IMR-90 (cell line): ENCODE data around the gene PLXDC1. TPM values are rescaled to one million over a fixed set of nuclear protein-coding genes. Genes with fewer than 3 reads are reported as not detected.

Experiments
- ATAC-seq: fragments of 200-7000 bp; cut with Tn5 transposase; 2 replicates; pipeline ENCODE4 v1.9.1; 2020; ENCODE audit warnings: low read depth, mild to moderate bottlenecking, moderate library complexity
- BruUV-seq: library from RNA; stranded (reverse); fragments of 400-500 nt; replicated peaks from 2 replicates; lab custom pipeline; 2021; lab: Mats Ljungman, UMichigan
- CTCF ChIA-PET: fragments of 300-600 bp; formaldehyde crosslinking; extraction: SDS; loops from one replicate; lab custom pipeline; 2021; ENCODE audit warnings: antibody characterized with exemption; lab: Yijun Ruan, JAX
- POLR2A ChIA-PET: fragments of 300-600 bp; sonication (Branson Sonifier 250); formaldehyde crosslinking; loops from one replicate; lab custom pipeline; 2022; ENCODE audit warnings: antibody characterized with exemption; ENCODE audit not compliant: unreplicated experiment; lab: Charles Lee
- DNase-seq: peaks from one replicate; pipeline ENCODE4 v3.0.0; 2013
- H2AFZ ChIP-seq: replicated peaks from 2 replicates; pipeline ENCODE3; 2013; ENCODE audit warnings: low read length, mild to moderate bottlenecking; ENCODE audit not compliant: poor library complexity
- H2AK5ac ChIP-seq: 2 replicates; pipeline ENCODE4 v1.6.1; 2013; ENCODE audit warnings: low read depth, low read length, inconsistent platforms
- H2AK9ac ChIP-seq: replicated peaks from 2 replicates; pipeline ENCODE3; 2013; ENCODE audit warnings: mild to moderate bottlenecking, low read depth, low read length, moderate library complexity; ENCODE audit not compliant: poor library complexity
- H2BK120ac ChIP-seq: 2 replicates; pipeline ENCODE4 v1.6.1; 2013; ENCODE audit warnings: low read depth, low read length, inconsistent platforms
- H2BK15ac ChIP-seq: 3 replicates; pipeline ENCODE4 v1.6.1; 2013; ENCODE audit warnings: low read depth, low read length, inconsistent platforms
- H2BK20ac ChIP-seq: 2 replicates; pipeline ENCODE4 v1.6.1; 2013; ENCODE audit warnings: low read depth, mild to moderate bottlenecking, inconsistent platforms, low read length, moderate library complexity
- H2BK5ac ChIP-seq: 2 replicates; pipeline ENCODE4 v1.6.1; 2013; ENCODE audit warnings: mild to moderate bottlenecking, low read depth, low read length, inconsistent platforms; ENCODE audit not compliant: poor library complexity, severe bottlenecking
- H3K14ac ChIP-seq: replicated peaks from 2 replicates; pipeline ENCODE4 v1.6.1; 2013; ENCODE audit warnings: low read depth, low read length, inconsistent platforms
- H3K18ac ChIP-seq: 2 replicates; pipeline ENCODE4 v1.6.1; 2013; ENCODE audit warnings: low read depth, low read length, control low read depth
- H3K23ac ChIP-seq: 2 replicates; pipeline ENCODE4 v1.6.1; 2013; ENCODE audit warnings: low read depth, low read length, inconsistent platforms
- H3K27ac ChIP-seq: 2 replicates; pipeline ENCODE4 v1.5.1; 2013; ENCODE audit warnings: mild to moderate bottlenecking, control low read depth, low read length; ENCODE audit not compliant: insufficient read depth
- H3K27me3 ChIP-seq: 2 replicates; pipeline ENCODE4 v1.6.1; 2013; ENCODE audit warnings: low read length; ENCODE audit not compliant: control insufficient read depth, insufficient read depth
- H3K36me3 ChIP-seq: 2 replicates; pipeline ENCODE4 v1.6.1; 2013; ENCODE audit warnings: low read length, mixed read lengths; ENCODE audit not compliant: control insufficient read depth, insufficient read depth
- H3K4ac ChIP-seq: 2 replicates; pipeline ENCODE4 v1.6.1; 2013; ENCODE audit warnings: low read depth, low read length, inconsistent platforms
- H3K4me1 ChIP-seq: 2 replicates; pipeline ENCODE4 v1.6.1; 2013; ENCODE audit warnings: low read length, mixed read lengths; ENCODE audit not compliant: control insufficient read depth, insufficient read depth
- H3K4me2 ChIP-seq: 2 replicates; pipeline ENCODE4 v1.6.1; 2013; ENCODE audit warnings: low read depth, mild to moderate bottlenecking, control low read depth, low read length, moderate library complexity
- H3K4me3 ChIP-seq: 2 replicates; pipeline ENCODE4 v1.5.1; 2013; ENCODE audit warnings: low read depth, mild to moderate bottlenecking, control low read depth, low read length, moderate library complexity; ENCODE audit not compliant: insufficient read depth
- H3K56ac ChIP-seq: 2 replicates; pipeline ENCODE4 v1.6.1; 2013; ENCODE audit warnings: low read length, inconsistent platforms; ENCODE audit not compliant: insufficient read depth; ENCODE audit errors: extremely low read depth
- H3K79me1 ChIP-seq, 2 experiments: 2 replicates each; pipeline ENCODE4 v1.6.1; 2013; ENCODE audit warnings: low read length in 2 of 2, inconsistent platforms in 1 of 2, low read depth in 1 of 2
- H3K9ac ChIP-seq: 2 replicates; pipeline ENCODE4 v1.6.1; 2013; ENCODE audit warnings: low read depth, low read length, control low read depth
- H3K9me1 ChIP-seq: 2 replicates; pipeline ENCODE4 v1.6.1; 2013; ENCODE audit warnings: low read length, inconsistent platforms; ENCODE audit not compliant: insufficient read depth
- H3K9me3 ChIP-seq: 2 replicates; pipeline ENCODE4 v1.6.1; 2013; ENCODE audit warnings: low read length; ENCODE audit not compliant: control insufficient read depth, insufficient read depth
- H4K20me1 ChIP-seq: 2 replicates; pipeline ENCODE4 v1.6.1; 2013; ENCODE audit warnings: low read length, inconsistent platforms; ENCODE audit not compliant: insufficient read depth
- H4K5ac ChIP-seq: 2 replicates; pipeline ENCODE4 v1.6.1; 2013; ENCODE audit warnings: mild to moderate bottlenecking, low read depth, low read length, control low read depth
- H4K8ac ChIP-seq, 2 experiments: 2 replicates each; pipeline ENCODE4 v1.6.1; 2013; ENCODE audit warnings: low read depth in 2 of 2, low read length in 2 of 2, control low read depth in 1 of 2, inconsistent platforms in 1 of 2
- H4K91ac ChIP-seq: 2 replicates; pipeline ENCODE4 v1.6.1; 2013; ENCODE audit warnings: low read depth, low read length, inconsistent platforms; ENCODE audit not compliant: insufficient read depth
- CHD1 ChIP-seq: IDR thresholded peaks from 2 replicates; pipeline ENCODE4 v1.6.1; 2012; ENCODE audit warnings: low read depth, low read length, improper control_type of control experiment
- FOS ChIP-seq: fragments of 150-350 bp; IDR thresholded peaks from 2 replicates; pipeline ENCODE4 v1.6.1; 2016; ENCODE audit warnings: low read depth, low read length
- MAFK ChIP-seq: IDR thresholded peaks from 2 replicates; pipeline ENCODE4 v1.6.1; 2012; ENCODE audit warnings: low read depth, low read length, improper control_type of control experiment
- MAZ ChIP-seq: IDR thresholded peaks from 2 replicates; pipeline ENCODE4 v1.6.1; 2012; ENCODE audit warnings: low read depth, mild to moderate bottlenecking, low read length, improper control_type of control experiment, moderate library complexity, borderline replicate concordance
- MXI1 ChIP-seq: IDR thresholded peaks from 2 replicates; pipeline ENCODE4 v1.6.1; 2012; ENCODE audit warnings: low read depth, mild to moderate bottlenecking, low read length, moderate library complexity, borderline replicate concordance
- POLR2A ChIP-seq: IDR thresholded peaks from 2 replicates; pipeline ENCODE4 v1.6.1; 2012; ENCODE audit warnings: mild to moderate bottlenecking, low read depth, low read length
- RAD21 ChIP-seq: IDR thresholded peaks from 2 replicates; pipeline ENCODE4 v1.6.1; 2012; ENCODE audit warnings: low read length, improper control_type of control experiment
- WGBS, 2 experiments: methylation state at CpG; one replicate each; pipeline versions ENCODE4 v1.1.5 to v1.1.7; 2013; ENCODE audit warnings: missing lambda C conversion rate in 2 of 2; ENCODE audit not compliant: insufficient read length in 1 of 2; ENCODE audit errors: extremely low coverage in 2 of 2; 5-methylcytosine and 5-hydroxymethylcytosine counted together
- dilution Hi-C: fragments of 300-500 bp; cut with HindIII; formaldehyde crosslinking; loops from one replicate; pipeline ENCODE4 v1.14.3; 2018; ENCODE audit warnings: low sequenced_read_pairs; ENCODE audit not compliant: unreplicated experiment
- in situ Hi-C: fragments of 300-500 bp; cut with MboI; formaldehyde crosslinking; loops from 3 replicates; pipeline ENCODE4 v1.14.3; 2019; ENCODE audit warnings: low sequenced_read_pairs, inconsistent platforms, mixed read lengths
- intact Hi-C: fragments of 100-400 bp; cut with micrococcal nuclease; formaldehyde crosslinking; loops from 2 replicates; pipeline ENCODE4 v1.10.0; 2022
- polyA plus RNA-seq, 3 experiments: library from polyadenylated mRNA; depleted of rRNA; stranded (reverse); fragments of >200 nt; gene quantifications; 2 replicates each; pipeline ENCODE4 v1.2.3, GENCODE V29; 2012; ENCODE audit warnings: low replicate concordance in 1 of 3
- total RNA-seq: library from RNA; depleted of rRNA; stranded (reverse); fragments of >200 nt; gene quantifications from 2 replicates; pipeline ENCODE4 v1.2.3, GENCODE V29; 2012
- TF ChIP-seq, protein P1 (sequence below): fragments of 150-350 bp; IDR thresholded peaks from 2 replicates; pipeline ENCODE4 v1.6.1; 2017; ENCODE audit warnings: mild to moderate bottlenecking, antibody characterized with exemption, low read length, low read depth

The PLXDC1 gene
- total and polyA plus RNA-seq, 2 of the 4 experiments (the other 2 are of a cell fraction): under 0.01 to 0.50 TPM

DNA sequence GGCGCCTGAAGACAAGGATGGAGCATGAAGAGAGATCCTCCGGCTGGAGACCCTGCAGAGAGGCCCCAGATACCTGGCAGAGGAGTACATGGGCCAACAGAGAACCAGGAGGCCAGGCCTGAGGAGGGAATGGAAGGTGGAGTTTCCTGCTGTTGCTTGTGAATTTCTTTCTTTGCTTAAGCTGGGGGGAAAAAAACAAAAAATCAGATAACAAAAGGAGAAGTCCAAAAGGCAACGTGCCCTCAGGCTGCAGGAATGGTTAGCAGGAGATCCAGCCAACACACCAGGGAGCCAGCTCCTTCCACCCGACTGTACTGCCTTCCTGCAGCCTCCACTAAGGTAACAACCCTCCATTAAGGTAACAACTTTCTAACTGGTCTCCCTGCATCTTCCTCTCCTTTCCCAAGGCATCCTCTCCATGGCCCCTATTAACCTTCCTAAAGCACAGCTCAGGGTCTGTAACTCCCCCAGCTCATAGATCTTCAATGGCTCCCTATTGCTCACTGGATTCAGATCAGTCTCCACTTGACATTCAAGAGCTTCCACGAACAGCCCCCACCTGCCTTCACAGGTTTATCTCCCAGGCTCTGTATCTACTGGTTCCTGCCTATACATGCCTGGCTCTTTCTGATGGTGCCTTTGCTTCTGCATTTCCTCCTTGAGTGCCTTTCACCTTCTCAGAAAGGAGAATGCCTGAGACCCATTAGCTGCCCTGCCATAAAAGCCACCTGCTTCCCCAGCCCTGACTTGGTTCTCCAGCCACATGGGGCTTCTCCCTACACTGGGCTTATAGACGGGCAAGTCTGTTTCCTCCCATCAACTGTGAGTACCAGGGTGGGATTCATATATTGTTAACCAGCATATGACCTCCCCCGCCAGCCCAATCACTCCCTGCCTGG lies 15.2 kb upstream of the PLXDC1 start:
- no peak overlapping the region for H2AK9ac ChIP-seq
- H3K4ac ChIP-seq: no peak overlapping the region
- ChIA-PET CTCF (interaction anchor here (0.7 to 1.6 kb wide), 2 partner anchors 8 to 12 kb away, joined by 3 to 6 read pairs; no protein-coding TSS in a partner anchor), POLR2A (no interaction called here)
- no peak overlapping the region for H2BK5ac ChIP-seq
- H4K8ac ChIP-seq: no peak overlapping the region
- no peak for ATAC-seq
- peaks cover 28% of the 10 kb centered on the region for H3K27me3 ChIP-seq
- no peak overlapping the region for H3K56ac ChIP-seq
- dilution Hi-C loops: no loop called here
- no peak overlapping the region for H2AK5ac ChIP-seq
- in situ Hi-C loops: no loop called here
- H3K23ac ChIP-seq: no peak overlapping the region
- H3K9me1 ChIP-seq: peaks cover 6% of the 10 kb centered on the region
- H4K5ac ChIP-seq: no peak overlapping the region
- H3K9ac ChIP-seq: no peak overlapping the region
- no peak overlapping the region for H3K4me2 ChIP-seq
- H3K4me1 ChIP-seq: peaks cover 3% of the 10 kb centered on the region; the same call in 1 of the 2 replicates
- no peak overlapping the region for H3K27ac ChIP-seq
- H3K79me1 ChIP-seq: no peaks in the 10 kb centered on the region
- DNase-seq: no peak
- H2AFZ ChIP-seq: no peak overlapping the region
- H4K20me1 ChIP-seq: no peaks in the 10 kb centered on the region
- 52% methylated on average over 3 of the region's 7 CpGs; no CpG with 5 or more reads in 1 of the 2 experiments for WGBS, 2 experiments
- no peak overlapping the region for H2BK120ac ChIP-seq
- H2BK20ac ChIP-seq: no peak overlapping the region
- H3K9me3 ChIP-seq: no peaks in the 10 kb centered on the region
- no peak overlapping the region for H3K14ac ChIP-seq
- no TSS peak for BruUV-seq
- H3K18ac ChIP-seq: no peak overlapping the region
- H4K91ac ChIP-seq: no peak overlapping the region
- no peak overlapping the region for H3K4me3 ChIP-seq
- H3K36me3 ChIP-seq: no peaks in the 10 kb centered on the region
- no peak for TF ChIP-seq MAFK
- no peak for TF ChIP-seq RAD21
- TF ChIP-seq MAZ: no peak
- TF ChIP-seq CHD1: no peak
- TF ChIP-seq, protein P1, sequence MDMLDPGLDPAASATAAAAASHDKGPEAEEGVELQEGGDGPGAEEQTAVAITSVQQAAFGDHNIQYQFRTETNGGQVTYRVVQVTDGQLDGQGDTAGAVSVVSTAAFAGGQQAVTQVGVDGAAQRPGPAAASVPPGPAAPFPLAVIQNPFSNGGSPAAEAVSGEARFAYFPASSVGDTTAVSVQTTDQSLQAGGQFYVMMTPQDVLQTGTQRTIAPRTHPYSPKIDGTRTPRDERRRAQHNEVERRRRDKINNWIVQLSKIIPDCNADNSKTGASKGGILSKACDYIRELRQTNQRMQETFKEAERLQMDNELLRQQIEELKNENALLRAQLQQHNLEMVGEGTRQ: no peak
- no peak for TF ChIP-seq MXI1
- no peak for TF ChIP-seq POLR2A
- no peak for TF ChIP-seq FOS
- no peak overlapping the region for H2BK15ac ChIP-seq
- intact Hi-C loops: no loop called here
